HG03095 (cell line): Measurements from ENCODE around the gene SMCO1.
"Not testable (repeated sequence)": the region's sequence is repeated elsewhere in the genome, so short reads cannot be mapped to it uniquely, and the experiment has no call there.

Source experiments
- ATAC-seq: cut with Tn5 transposase; IDR thresholded peaks from one replicate; pipeline ENCODE4 v1.9.1; 2021; ENCODE audit warnings: moderate library complexity; ENCODE audit not compliant: unreplicated experiment

SMCO1 gene

GRCh38 chr3:196514913-196515621 lies at the start of gene SMCO1:
Gene SMCO1 (minus strand): TSS chr3:196515346. CDS start chr3:196515209, 137 bp downstream.
- ATAC-seq: no peak

GRCh38 chr3:196563721-196564225 lies 48.6 kb upstream of the SMCO1 start:
- no peak for ATAC-seq

GRCh38 chr3:196559826-196560225 lies 44.7 kb upstream of the SMCO1 start:
- no peak for ATAC-seq

GRCh38 chr3:196558476-196558875 lies 43.3 kb upstream of the SMCO1 start:
- no peak for ATAC-seq

- ATAC-seq: no peak
These were observed 42.1 kb upstream of the SMCO1 start for GRCh38 chr3:196557236-196557635.

- ATAC-seq: no peak
These were observed 40.1 kb upstream of the SMCO1 start for GRCh38 chr3:196555295-196555694.

- ATAC-seq: no peak
These were observed 39.1 kb upstream of the SMCO1 start for GRCh38 chr3:196554205-196554604.

- no peak for ATAC-seq
These were observed 38.4 kb upstream of the SMCO1 start for GRCh38 chr3:196553551-196553950.

GRCh38 chr3:196552253-196552652 lies 37.1 kb upstream of the SMCO1 start:
- ATAC-seq: no peak

GRCh38 chr3:196550172-196550571 lies 35.0 kb upstream of the SMCO1 start:
- not testable (repeated sequence) for ATAC-seq

- not testable (repeated sequence) for ATAC-seq
These were observed 34.2 kb upstream of the SMCO1 start for GRCh38 chr3:196549312-196549711.

- ATAC-seq: no peak
These were observed 31.9 kb upstream of the SMCO1 start for GRCh38 chr3:196547067-196547466.

GRCh38 chr3:196546537-196546936 lies 31.4 kb upstream of the SMCO1 start:
- ATAC-seq: no peak

- no peak for ATAC-seq
These were observed 29.4 kb upstream of the SMCO1 start for GRCh38 chr3:196544491-196544992.

- ATAC-seq: no peak
These were observed 26.7 kb upstream of the SMCO1 start for GRCh38 chr3:196541684-196542445.

GRCh38 chr3:196537319-196537984 lies 22.3 kb upstream of the SMCO1 start:
- no peak for ATAC-seq

- no peak for ATAC-seq
These were observed 18.1 kb upstream of the SMCO1 start for GRCh38 chr3:196533260-196533681.

GRCh38 chr3:196531418-196531817 lies 16.3 kb upstream of the SMCO1 start:
- ATAC-seq: no peak

- peak; percentile 66 for ATAC-seq
These were observed 13.6 kb upstream of the SMCO1 start for GRCh38 chr3:196528639-196529233.

- ATAC-seq: no peak
These were observed 10.0 kb upstream of the SMCO1 start for GRCh38 chr3:196525141-196525540.

GRCh38 chr3:196524527-196524926 lies 9.4 kb upstream of the SMCO1 start:
- no peak for ATAC-seq
